Body of pancreas (tissue), 4 donors: Measurements from ENCODE around the gene NRXN2. TPM values are rescaled to one million over a fixed set of nuclear protein-coding genes. Genes with fewer than 3 reads are reported as not detected.
A peak's percentile ranks its signal among the peaks of the same experiment; 100 is the strongest.

ENCODE experiments used
- ATAC-seq: fragments of 150-250 bp; one replicate; pipeline ENCODE4 v1.9.1; 2016
- DNase-seq, 4 donors: peaks; one replicate each; pipeline ENCODE4 v3.0.0-alpha.2; 2019
- H3K27ac ChIP-seq, 4 donors: fragments of 200-600 bp; sonication (generic); 1 replicate in 3 of 4; 2 replicates in 1 of 4; pipeline versions ENCODE4 v1.5.1 to v1.6.1; 2016 to 2019; ENCODE audit warnings: mild to moderate bottlenecking in 1 of 4, mixed read lengths in 1 of 4, moderate library complexity in 1 of 4
- H3K27me3 ChIP-seq, 2 donors: fragments of 200-600 bp; sonication (generic); one replicate each; pipeline ENCODE4 v1.6.0; 2016; ENCODE audit warnings: mild to moderate bottlenecking in 1 of 2
- H3K36me3 ChIP-seq, 2 donors: fragments of 200-600 bp; sonication (generic); replicated peaks in 1 of 2; 2 replicates each; pipeline ENCODE4 v1.5.1; 2016; ENCODE audit warnings: low read depth in 2 of 2; ENCODE audit not compliant: insufficient read depth in 1 of 2
- H3K4me1 ChIP-seq: fragments of 200-600 bp; sonication (generic); one replicate; pipeline ENCODE4 v1.6.0; 2016
- H3K4me3 ChIP-seq, 2 donors: fragments of 200-600 bp; sonication (generic); 1 replicate in 1 of 2; 2 replicates in 1 of 2; pipeline ENCODE4 v1.5.1; 2016 to 2019
- H3K9me3 ChIP-seq, 3 donors: fragments of 200-600 bp; sonication (generic); 1 replicate in 2 of 3; 2 replicates in 1 of 3; pipeline ENCODE4 v1.5.1; 2016
- POLR2A ChIP-seq, 3 donors: fragments of 450-650 bp; IDR thresholded peaks; one replicate each; pipeline ENCODE4 v1.6.1; 2016; ENCODE audit warnings: antibody characterized with exemption in 3 of 3, mild to moderate bottlenecking in 2 of 3
- WGBS, 2 donors: methylation state at CpG; one replicate each; pipeline ENCODE4 v1.1.5; 2017; 5-methylcytosine and 5-hydroxymethylcytosine counted together
- intact Hi-C: fragments of 100-400 bp; cut with DNase I; formaldehyde crosslinking; loops from one replicate; pipeline ENCODE4 v1.15.1; 2023
- total RNA-seq, 2 donors: library from RNA; depleted of rRNA; stranded (reverse); fragments of >200 nt; gene quantifications; one replicate each; pipeline ENCODE4 v1.1.0, GENCODE V29; 2016
- TF ChIP-seq, protein P1 (sequence below), 7 experiments: fragments of 450-650 bp in 4 of 7; fragments of 200-600 bp in 3 of 7; sonication (generic) in 3 of 7; IDR thresholded peaks; one replicate each; pipeline ENCODE4 v1.5.1; 2016 to 2019; ENCODE audit warnings: antibody characterized with exemption in 7 of 7

Gene NRXN2
- total RNA-seq, 2 donors from 2014 or later: 1.3 to 4.9 TPM

DNA sequence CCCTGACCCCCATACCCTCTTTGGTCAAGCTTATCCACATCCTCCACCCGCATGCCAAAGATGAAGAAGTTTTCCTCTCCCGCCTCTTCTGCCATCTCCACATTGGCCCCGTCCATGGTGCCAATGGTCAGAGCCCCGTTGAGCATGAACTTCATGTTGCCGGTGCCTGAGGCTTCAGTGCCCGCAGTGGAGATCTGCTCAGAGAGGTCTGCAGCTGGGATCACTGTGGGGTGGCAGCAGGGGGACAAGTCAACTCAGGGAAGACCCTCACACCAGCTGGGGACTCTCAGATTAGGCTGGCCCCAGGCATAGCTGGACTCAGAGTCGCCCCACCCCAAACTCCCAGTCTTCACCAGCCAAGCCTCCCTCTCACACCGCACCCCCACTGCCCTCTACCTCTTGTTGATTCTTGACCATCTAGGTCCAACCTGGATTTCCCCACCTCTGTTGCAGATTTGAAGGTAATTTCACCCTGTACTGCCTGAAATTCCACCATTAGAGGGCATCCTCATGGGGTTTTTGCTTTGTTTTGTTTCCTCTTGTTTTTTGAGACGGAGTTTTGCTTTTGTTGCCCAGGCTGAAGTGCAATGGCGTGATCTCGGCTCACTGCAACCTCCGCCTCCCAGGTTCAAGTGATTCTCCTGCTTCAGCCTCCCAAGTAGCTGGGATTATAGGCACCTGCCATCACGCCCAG is 27.5 kb upstream of the NRXN2 start:
- no peak for DNase-seq

DNA sequence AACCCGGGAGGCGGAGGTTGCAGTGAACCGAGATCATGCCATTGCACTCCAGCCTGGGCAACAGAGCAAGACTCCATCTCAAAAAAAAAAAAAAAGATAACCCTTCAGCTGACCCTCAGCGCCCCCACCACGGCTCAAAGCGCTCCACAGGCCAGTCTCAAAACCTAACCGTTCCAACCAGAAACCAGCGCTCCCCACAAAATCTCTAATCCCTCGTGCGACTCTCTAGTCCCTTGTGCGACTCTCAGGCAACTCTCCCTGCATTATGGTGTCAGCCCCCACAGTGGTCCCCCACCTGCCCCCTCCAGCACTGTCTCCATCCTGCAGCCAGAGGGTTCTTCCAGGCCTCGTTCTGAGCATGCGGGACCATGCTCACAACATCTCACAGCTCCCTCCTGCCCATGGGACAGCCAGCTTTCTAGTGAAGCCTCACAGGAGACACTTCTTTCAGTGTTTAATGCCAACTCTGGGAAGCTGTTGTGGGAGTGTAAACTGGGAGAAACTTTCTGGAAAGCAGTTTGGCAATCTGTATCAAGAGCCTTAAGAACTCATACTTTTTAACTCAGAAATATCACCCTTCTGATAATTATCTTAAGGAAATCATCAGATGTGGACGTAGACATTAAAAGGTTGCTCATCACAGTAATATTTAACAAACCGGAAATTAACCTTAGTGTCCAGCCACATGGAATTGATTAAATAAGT is 25.1 kb upstream of the NRXN2 start:
- H3K4me1 ChIP-seq: peaks cover 25% of the 10 kb centered on the region
- H3K9me3 ChIP-seq: no peaks in the 10 kb centered on the region
- ATAC-seq (no peak), DNase-seq (no peak)
- WGBS, 2 donors: 87 to 90% methylated on average over 15 of the region's 15 CpGs
- H3K27ac ChIP-seq: no peak overlapping the region
- peaks cover 0 to 25% of the 10 kb centered on the region in 2 donors for H3K27me3 ChIP-seq
- no peaks in the 10 kb centered on the region for H3K36me3 ChIP-seq
- no peak overlapping the region for H3K4me3 ChIP-seq
- TF ChIP-seq, protein P1, sequence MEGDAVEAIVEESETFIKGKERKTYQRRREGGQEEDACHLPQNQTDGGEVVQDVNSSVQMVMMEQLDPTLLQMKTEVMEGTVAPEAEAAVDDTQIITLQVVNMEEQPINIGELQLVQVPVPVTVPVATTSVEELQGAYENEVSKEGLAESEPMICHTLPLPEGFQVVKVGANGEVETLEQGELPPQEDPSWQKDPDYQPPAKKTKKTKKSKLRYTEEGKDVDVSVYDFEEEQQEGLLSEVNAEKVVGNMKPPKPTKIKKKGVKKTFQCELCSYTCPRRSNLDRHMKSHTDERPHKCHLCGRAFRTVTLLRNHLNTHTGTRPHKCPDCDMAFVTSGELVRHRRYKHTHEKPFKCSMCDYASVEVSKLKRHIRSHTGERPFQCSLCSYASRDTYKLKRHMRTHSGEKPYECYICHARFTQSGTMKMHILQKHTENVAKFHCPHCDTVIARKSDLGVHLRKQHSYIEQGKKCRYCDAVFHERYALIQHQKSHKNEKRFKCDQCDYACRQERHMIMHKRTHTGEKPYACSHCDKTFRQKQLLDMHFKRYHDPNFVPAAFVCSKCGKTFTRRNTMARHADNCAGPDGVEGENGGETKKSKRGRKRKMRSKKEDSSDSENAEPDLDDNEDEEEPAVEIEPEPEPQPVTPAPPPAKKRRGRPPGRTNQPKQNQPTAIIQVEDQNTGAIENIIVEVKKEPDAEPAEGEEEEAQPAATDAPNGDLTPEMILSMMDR (IDR thresholded peaks at IDR 0.05): no peak
- no peak for TF ChIP-seq POLR2A (IDR thresholded peaks at IDR 0.05)
- intact Hi-C loops: no loop called here

More for the DNA sequence above, 27.5 kb upstream of the NRXN2 start:
- no peak overlapping the region for H3K27ac ChIP-seq
- intact Hi-C loops: no loop called here
- no peak overlapping the region for H3K4me3 ChIP-seq
- TF ChIP-seq, protein P1 (IDR thresholded peaks at IDR 0.05): no peak
- TF ChIP-seq POLR2A (IDR thresholded peaks at IDR 0.05): no peak
- H3K36me3 ChIP-seq: no peaks in the 10 kb centered on the region
- H3K9me3 ChIP-seq: no peaks in the 10 kb centered on the region
- H3K4me1 ChIP-seq: peaks cover 3% of the 10 kb centered on the region
- 87 to 92% methylated on average over 12 to 13 of the region's 13 CpGs for WGBS, 2 donors
- no peak for ATAC-seq
- peaks cover 0 to 7% of the 10 kb centered on the region in 2 donors for H3K27me3 ChIP-seq

GRCh38 chr11:64746486-64746885 is 23.5 kb upstream of the NRXN2 start:
- Histone ChIP-seq H3K9me3 (no peaks in the 10 kb centered on the region), H3K27ac (peak overlapping the region in 1 of 4 donors; percentile 63), H3K36me3 (no peaks in the 10 kb centered on the region), H3K27me3 (peaks cover 0 to 41% of the 10 kb centered on the region in 2 donors), H3K4me3 (no peak overlapping the region), H3K4me1 (peaks cover 38% of the 10 kb centered on the region)
- DNase-seq: no peak
- 75 to 83% methylated on average over 5 to 10 of the region's 10 CpGs for WGBS, 2 donors
- ATAC-seq: no peak
- intact Hi-C loops: no loop called here
- TF ChIP-seq, protein P1 (IDR thresholded peaks at IDR 0.05): no peak
- TF ChIP-seq POLR2A (IDR thresholded peaks at IDR 0.05): no peak

DNA sequence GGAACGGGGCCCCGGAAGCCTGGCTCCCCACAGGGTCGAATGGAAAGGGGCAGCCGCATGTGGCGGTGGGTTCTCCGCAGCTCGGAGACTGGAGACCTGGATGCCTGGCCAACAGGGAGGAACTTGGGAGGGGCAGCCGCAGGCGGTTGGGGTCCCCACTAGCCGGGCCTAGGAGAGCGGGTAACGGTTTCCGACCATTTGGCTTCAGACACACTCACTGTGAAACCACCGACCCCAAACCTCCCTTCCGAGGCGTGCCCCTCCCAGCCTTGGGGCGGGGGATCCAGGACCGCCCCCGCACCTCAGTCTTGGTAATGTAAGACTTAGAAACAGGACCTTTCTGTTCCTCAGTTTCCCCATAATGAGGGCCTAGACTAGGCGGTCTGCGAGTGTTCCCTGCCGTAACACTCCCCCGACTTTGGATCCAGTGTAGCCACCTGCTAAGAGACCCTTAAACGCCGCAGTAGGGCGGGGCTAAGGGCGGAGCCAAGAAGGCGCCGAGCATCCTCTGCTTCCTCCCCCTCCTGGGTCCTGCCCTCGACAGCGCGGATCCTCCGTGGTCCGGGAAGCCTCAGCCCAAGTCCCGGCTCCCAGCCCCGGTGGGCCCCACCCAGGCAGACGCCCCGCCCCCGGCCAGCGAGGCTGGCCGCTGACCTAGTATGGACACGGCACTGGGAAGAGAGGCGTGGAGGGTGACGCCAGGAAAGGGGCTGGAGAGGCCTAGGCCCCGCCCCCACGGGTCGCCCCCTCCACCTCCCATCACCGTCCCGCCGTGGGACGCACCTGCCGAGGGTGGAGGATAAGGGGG is 22.7 kb upstream of the NRXN2 start:
- peaks cover 0 to 45% of the 10 kb centered on the region in 2 donors for H3K27me3 ChIP-seq
- TF ChIP-seq, protein P1 (IDR thresholded peaks at IDR 0.05): no peak
- TF ChIP-seq POLR2A (IDR thresholded peaks at IDR 0.05): peak in 1 of 3 donors; percentile 17
- DNase-seq (peak in 3 of 4 donors; percentile 53 to 71 (median 60)), ATAC-seq (peak; percentile 15)
- intact Hi-C loops: no loop called here
- no peaks in the 10 kb centered on the region for H3K36me3 ChIP-seq
- H3K27ac ChIP-seq: peak overlapping the region in 3 of 4 donors; percentile 25 to 63 (median 40)
- no peaks in the 10 kb centered on the region for H3K9me3 ChIP-seq
- H3K4me3 ChIP-seq: no peak overlapping the region
- peaks cover 38% of the 10 kb centered on the region for H3K4me1 ChIP-seq
- WGBS, 2 donors: 3 to 6% methylated on average over 37 to 52 of the region's 52 CpGs
